ENCODE measurements around the gene ELMO2. TPM values are rescaled to one million over a fixed set of nuclear protein-coding genes. Genes with fewer than 3 reads are reported as not detected.

Gene ELMO2
- total and polyA plus RNA-seq, 2 of the 4 experiments (the other 2 are of a cell fraction), result 29.2 to 52.7 TPM

- Histone ChIP-seq H3K27me3 (ENCODE audit: control insufficient read depth, insufficient read depth, low read length) (no peaks in the 10 kb centered on the region), H2AK9ac (replicated peaks; ENCODE audit: low read depth, low read length, poor library complexity) (no peak overlapping the region), H2BK20ac (ENCODE audit: low read depth, low read length) (no peak overlapping the region), H3K27ac (ENCODE audit: insufficient read depth, low read length) (no peak overlapping the region), H3K9me1 (ENCODE audit: insufficient read depth, low read length) (peaks cover 23% of the 10 kb centered on the region), H4K5ac (ENCODE audit: low read depth, low read length) (no peak overlapping the region), H2AK5ac (ENCODE audit: low read depth, low read length) (no peak overlapping the region), H4K20me1 (ENCODE audit: insufficient read depth, low read length) (peaks cover 40% of the 10 kb centered on the region; the same call in 1 of the 2 replicates), H3K14ac (replicated peaks; ENCODE audit: low read depth, low read length) (no peak overlapping the region), H3K23ac (ENCODE audit: low read depth, low read length) (no peak overlapping the region), H2AFZ (replicated peaks; ENCODE audit: low read length, poor library complexity) (no peak overlapping the region), H3K9me3 (ENCODE audit: control insufficient read depth, insufficient read depth, low read length) (no peaks in the 10 kb centered on the region), H3K18ac (ENCODE audit: low read depth, low read length) (no peak overlapping the region), H4K8ac (ENCODE audit: low read depth in 2 of 2, low read length in 2 of 2) (no peak overlapping the region), H3K4ac (ENCODE audit: low read depth, low read length) (no peak overlapping the region), H3K4me2 (ENCODE audit: low read depth, low read length) (no peak overlapping the region), H2BK120ac (ENCODE audit: low read depth, low read length) (no peak overlapping the region), H3K4me1 (ENCODE audit: control insufficient read depth, insufficient read depth, low read length) (peaks cover 2% of the 10 kb centered on the region; the same call in 1 of the 2 replicates), H3K79me1 (ENCODE audit: low read depth in 1 of 2, low read length in 2 of 2) (peaks cover 26 to 67% of the 10 kb centered on the region in 2 experiments), H3K4me3 (ENCODE audit: insufficient read depth, low read depth, low read length) (no peak overlapping the region), H3K9ac (ENCODE audit: low read depth, low read length) (no peak overlapping the region), H3K56ac (ENCODE audit: extremely low read depth, insufficient read depth, low read length) (no peak overlapping the region), H2BK5ac (ENCODE audit: low read depth, low read length, poor library complexity, severe bottlenecking) (no peak overlapping the region), H4K91ac (ENCODE audit: insufficient read depth, low read depth, low read length) (no peak overlapping the region), H3K36me3 (ENCODE audit: control insufficient read depth, insufficient read depth, low read length) (peaks cover 29% of the 10 kb centered on the region), H2BK15ac (ENCODE audit: low read depth, low read length) (no peak overlapping the region)
- intact Hi-C loops (cut with micrococcal nuclease), result no loop called here
- in situ Hi-C loops (cut with MboI; ENCODE audit: low sequenced_read_pairs), result no loop called here
- CTCF ChIA-PET, result no interaction called here
- dilution Hi-C loops (cut with HindIII; ENCODE audit: low sequenced_read_pairs, unreplicated experiment), result no loop called here
- no CpG with 5 or more reads among the region's 5 CpGs for WGBS, 2 experiments (ENCODE audit: extremely low coverage in 2 of 2, insufficient read length in 1 of 2)
- DNase-seq (no peak), ATAC-seq (ENCODE audit: low read depth) (no peak)
- POLR2A ChIA-PET (ENCODE audit: unreplicated experiment), result no interaction called here
- no TSS peak for BruUV-seq (replicated peaks)
- no peak for TF ChIP-seq ELK1 (IDR thresholded peaks at IDR 0.05; ENCODE audit: borderline replicate concordance, low read depth, low read length)
- TF ChIP-seq RAD21 (IDR thresholded peaks at IDR 0.05; ENCODE audit: low read length), result no peak
- no peak for TF ChIP-seq FOS (IDR thresholded peaks at IDR 0.05; ENCODE audit: low read depth, low read length)
- TF ChIP-seq CEBPB (IDR thresholded peaks at IDR 0.05; ENCODE audit: low read depth, low read length), result no peak
- no peak for TF ChIP-seq RCOR1 (IDR thresholded peaks at IDR 0.05; ENCODE audit: insufficient replicate concordance, low read length)
- no peak for TF ChIP-seq CHD1 (IDR thresholded peaks at IDR 0.05; ENCODE audit: low read depth, low read length)
- no peak for TF ChIP-seq BHLHE40 (IDR thresholded peaks at IDR 0.05; ENCODE audit: low read depth, low read length)
- no peak for TF ChIP-seq NFE2L2 (IDR thresholded peaks at IDR 0.05; ENCODE audit: low read depth, low read length)
- no peak for TF ChIP-seq RFX5 (IDR thresholded peaks at IDR 0.05; ENCODE audit: low read depth, low read length)
- TF ChIP-seq POLR2A (IDR thresholded peaks at IDR 0.05; ENCODE audit: low read depth, low read length), result no peak
Measured at GRCh38 chr20:46361381-46361780, 45.0 kb downstream of the ELMO2 start.
